IPS-NIHi7 (cell line): Measurements from ENCODE around the gene SEMA3F.
"Not testable (repeated sequence)": the region's sequence is repeated elsewhere in the genome, so short reads cannot be mapped to it uniquely, and the experiment has no call there.

Experiments
- DNase-seq: peaks from one replicate; pipeline ENCODE4 v3.0.0; 2012; ENCODE audit warnings: mixed read lengths; ENCODE audit errors: extremely low spot score

The SEMA3F gene

DNA sequence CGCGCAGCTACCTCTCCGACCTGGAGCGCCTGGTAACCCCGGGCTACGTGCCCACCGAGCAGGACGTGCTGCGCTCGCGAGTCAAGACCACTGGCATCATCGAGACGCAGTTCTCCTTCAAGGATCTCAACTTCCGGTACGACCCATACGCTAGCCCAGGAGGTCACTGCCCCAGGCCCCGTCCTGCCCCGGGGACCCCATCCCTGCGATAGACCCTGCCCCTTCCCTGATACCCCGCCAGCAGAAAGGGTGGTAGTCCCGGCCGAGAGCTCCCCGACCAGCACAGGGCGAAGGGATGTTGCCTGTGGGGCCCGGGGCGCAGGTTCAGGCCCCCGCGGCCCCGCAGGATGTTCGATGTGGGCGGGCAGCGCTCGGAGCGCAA lies 38.6 kb downstream of the SEMA3F start:
- no peak for DNase-seq

DNA sequence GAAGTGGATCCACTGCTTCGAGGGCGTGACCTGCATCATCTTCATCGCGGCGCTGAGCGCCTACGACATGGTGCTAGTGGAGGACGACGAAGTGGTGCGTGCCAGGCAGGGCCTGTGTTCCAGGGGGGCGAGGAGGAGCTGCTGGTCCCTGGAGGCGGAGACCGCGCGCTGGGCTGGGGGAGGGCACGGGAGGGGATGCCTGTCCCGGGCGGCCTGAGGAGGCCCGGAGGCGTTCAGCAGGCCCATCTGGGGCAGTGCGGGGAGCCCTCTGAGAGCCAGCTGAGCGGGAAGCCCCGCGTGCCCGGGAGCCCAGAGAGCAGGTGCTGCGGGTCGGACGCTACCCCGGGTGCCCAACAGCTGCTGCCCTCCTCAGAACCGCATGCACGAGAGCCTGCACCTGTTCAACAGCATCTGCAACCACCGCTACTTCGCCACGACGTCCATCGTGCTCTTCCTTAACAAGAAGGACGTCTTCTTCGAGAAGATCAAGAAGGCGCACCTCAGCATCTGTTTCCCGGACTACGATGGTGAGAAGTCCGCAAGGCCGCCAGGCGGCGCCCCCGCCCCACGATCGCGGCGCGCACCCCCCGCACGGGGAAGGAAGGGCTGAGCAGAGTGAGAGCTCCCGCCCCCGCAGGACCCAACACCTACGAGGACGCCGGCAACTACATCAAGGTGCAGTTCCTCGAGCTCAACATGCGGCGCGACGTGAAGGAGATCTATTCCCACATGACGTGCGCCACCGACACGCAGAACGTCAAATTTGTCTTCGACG lies 39.2 kb downstream of the SEMA3F start:
- peak; percentile 85 for DNase-seq

DNA sequence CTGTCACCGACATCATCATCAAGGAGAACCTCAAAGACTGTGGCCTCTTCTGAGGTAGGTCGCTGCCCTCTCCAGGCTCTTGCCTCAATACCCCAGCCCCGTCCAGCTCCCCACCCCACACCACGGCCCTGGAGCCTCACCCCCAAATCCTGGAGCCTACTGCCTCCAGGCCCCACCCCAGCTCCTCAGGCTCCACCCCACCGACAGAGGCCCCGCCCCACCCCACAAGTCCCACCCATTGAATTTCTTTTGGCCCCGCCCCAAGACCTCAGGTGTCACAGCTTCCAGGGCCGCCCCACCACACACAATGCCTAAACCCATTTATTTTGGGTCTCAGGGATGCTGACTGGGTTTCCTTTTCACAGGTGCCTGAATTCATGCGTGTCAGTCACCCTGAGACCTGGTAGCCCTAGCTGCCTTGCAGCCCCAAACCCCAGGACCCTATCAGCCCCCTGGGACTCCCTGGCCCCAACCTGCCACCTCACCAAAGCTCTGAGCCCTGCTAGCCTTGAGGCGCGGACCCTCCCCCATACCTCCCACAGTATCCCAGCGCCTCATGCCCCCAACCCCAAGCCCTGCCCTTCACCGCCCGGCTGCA lies 39.9 kb downstream of the SEMA3F start:
- peak; percentile 84 for DNase-seq

DNA sequence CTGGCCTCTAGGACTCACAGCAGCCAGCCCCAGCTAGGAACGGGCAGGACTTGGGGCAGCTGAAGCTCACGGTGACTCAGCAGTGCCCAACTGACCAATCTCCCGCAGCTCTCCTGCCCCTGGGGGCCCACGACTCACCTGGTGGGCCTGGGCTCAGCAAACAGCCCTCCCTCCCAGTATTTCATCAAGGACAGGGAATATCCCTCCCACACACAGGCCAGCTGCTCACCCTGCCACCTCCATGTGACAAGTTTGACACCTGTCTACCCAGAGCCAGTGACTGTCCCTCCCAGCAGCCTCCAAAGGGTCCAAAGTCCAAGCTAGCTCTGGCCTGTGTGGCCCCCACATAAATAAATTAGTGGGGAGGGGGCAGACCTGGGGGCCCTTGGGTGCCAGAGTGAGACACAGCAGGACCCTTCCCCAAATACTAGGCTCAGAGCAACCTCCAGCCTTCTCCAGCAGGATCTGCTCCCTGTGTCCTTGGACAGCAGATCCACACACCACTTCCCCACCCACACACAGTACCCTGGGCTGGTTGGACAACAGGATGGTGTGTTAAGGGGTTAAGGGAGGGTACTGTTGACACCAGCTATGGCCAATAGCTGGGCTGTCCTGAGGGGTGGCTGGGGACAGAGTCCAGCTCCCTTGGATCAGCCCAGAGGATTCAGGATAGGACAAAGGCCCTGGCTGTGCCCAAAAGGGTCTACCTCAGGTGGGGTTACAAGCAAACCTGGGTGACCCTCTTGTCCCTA lies 40.6 kb downstream of the SEMA3F start:
- no peak for DNase-seq

DNA sequence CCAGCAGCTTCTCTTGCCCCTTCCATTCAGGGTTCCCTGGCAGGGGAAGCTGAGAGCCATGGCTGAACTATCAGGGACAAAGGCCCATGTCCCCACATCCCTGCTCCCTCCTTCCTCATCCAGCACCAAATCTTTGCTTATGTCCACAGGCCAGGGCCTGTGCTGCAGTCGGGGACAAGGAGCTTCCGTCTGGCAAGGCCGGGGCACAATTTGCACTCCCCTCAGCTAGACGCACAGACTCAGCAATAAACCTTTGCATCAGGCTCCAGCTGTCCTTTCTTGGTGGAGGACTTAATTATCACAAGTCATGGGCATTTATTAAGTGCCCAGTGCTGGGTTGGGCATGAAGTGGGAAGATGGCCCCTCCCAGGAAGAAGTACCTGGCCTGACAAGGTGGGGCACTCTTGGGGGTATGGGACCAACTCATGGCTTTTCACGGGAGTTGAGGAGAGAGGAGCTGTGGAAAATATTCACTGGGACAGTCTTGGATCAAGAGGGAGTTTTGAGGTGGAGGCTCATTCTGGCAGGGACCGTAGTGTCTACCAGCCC lies 41.2 kb downstream of the SEMA3F start:
- DNase-seq = no peak

DNA sequence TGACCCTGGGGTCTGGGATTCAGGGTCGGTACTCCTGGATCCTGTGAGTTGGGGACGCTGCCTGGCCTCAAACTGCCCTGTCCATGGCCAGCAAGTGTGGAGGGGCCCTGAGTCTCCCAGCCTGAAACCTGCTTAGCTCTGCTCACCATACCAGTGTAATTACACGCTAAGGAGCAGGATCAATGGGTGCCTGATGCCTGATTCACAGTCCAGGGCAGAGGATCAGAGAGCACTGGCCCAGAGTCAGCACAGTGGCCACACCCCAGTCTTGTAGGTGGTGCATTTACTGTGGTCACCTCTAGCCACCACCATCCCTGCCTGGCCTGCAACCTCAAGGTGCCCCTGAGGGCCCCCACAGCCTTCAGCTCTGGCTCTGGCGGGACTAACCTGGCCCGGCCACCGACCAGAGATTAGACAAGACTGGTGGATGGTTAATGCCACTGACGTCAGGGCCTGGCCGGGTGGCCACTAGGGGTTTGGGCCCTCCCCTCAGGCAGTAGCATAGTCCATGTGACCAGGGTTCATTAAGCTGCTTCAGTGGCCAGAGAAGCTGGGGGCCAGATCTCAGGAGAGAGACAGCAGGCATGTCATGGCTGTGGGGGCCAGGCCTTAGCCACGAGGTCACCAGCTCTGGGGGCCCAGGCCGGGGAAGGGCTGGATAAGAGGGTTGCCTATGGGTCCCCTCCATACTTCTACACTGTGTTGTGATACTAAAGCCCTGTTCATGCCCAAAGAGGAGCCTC lies 46.6 kb downstream of the SEMA3F start:
- no peak for DNase-seq

DNA sequence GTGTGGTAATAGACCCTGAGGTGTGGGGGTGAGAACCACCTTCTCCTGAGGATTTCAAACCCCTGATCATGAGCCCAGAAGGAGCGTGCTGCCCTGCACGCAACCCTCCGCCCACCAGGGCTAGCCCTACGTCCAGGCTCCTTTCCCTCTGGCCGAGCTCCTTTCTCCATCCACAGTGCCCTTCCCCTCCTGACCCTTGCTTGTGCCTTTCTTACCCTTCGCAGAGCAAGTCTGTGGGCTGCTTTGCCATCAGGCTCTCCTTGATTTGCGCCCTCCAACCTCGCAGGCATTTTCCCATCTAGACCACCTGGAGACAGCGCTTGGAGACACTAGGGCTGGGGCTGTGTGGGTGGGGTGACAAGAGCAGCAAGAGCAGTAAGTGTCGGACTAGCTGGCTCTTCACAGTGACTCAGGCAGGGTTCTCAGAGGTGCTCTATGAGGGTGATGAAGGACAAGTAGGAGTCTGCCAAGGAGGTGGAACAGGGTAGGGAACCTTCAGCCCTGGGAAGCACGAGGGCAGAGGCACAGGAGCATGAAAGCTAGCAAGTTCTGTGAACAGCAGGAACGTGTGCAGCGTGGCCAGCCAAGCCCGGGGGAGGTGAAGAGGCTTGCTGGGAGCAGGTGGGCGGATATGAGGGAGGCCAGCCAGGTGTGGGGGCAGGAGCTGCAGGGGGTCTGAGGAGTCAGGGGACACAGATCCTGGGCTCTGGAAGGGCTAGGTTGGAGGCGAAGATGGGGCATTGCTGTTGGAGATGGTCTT lies 47.4 kb downstream of the SEMA3F start:
- no peak for DNase-seq

DNA sequence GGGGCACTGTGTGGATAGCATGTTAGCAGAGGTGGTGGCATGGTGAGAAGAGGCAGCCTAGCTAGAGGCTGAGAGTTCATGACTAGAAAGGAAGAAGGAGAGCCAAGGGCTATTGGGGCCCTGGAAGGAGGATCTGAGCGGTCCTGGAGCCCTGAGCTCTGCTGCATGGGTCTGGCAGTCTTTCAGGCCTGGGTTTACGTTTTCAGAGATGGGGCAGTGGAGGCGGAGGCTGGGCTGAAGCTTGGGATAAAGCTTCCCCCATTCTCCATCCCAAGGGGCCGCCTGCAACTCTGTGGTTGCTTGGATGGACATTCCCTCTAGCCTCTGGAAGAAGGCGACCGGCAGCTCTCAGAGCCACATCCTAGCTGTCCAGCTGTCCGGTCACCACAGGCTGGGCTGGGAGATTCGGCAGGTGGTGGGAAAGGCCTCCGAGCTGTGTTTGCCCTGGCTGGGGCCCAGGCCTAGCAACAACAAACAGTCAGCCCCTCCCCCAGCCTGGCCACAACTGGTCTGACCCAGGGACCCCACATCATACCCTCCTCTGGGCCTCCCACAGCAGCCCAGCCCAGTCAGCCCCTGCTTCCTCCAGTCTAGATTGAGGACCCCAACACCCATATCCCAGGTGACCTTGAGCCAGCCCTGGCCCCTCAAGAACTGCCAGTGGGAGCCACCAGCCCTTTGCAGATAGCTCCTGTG lies 48.1 kb downstream of the SEMA3F start:
- DNase-seq = no peak

DNA sequence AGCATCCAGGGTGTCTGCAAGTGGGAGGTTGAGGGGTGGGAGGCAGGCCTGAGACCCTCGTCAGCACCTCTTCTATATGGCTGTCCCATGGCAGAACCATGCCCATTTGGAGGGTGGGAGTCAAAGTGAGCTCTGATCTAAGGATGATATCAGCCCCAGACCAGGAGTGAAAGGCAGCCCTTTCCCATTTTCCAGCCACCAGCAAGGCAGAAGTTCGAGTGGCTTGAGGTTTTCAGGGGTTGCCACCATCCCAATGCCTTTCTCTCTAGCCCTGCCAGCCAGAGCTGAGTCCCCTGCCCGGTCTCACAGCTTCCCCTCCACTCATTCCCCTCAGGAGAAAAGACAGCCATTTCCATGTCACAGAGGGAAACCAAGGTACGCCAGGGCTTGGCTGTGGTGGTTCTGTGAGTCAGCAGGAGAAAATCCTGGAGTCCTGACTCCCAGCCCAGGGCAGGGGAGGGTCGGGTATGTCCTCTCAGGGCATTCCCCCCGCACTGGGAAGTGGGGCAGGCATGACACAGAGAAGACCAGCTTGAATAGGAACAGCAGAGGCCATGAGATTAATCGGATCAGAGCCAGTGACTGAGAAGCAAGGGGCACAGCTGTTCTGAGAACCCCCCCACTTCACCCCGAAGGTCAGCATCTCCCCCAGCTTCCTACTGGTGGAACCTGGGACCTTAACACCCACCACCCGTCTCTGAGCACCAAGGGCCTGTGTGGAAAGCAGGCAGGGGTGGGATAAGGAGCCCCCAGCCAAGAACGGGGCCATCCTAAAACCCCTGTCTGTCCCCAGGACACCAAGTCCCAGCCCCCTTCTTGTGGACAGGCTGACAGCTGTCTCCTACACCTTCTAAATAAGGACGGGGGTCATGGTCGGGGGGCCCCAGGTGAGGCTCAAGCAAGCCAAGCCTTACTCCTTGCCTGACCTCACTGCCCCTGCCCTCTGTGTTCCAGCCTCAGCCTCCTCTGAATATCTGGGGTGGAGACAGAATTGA lies 49.0 kb downstream of the SEMA3F start:
- no peak for DNase-seq

DNA sequence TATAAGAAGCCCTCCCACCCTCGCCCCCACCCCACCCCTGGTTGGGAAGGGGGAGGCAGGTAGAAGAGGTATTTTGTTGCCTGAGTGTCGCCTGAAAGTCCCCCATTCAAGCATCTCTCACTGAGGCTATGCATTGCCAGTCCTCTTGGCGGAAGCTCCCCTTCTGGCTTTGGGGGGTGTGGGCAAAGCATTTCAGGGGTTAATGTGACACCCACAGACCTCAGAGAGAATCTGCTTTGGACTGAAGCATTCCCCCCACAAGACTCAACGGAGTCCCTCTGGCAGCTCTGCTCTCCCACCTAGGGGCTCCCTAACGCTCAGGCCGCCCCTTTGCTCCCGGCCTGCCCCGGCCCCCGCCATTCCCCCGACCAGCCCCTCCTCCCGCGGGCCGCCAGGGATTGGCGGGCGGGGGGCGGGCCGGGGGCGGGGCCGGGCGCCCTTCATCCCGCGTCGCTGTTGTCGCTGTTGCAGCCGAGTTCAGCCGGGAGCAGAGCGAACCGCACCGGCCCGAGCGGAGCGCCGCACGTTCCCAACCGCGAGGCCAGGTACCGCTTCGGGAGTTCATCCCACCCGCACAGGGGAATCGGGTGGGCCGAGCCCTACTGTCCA lies 49.8 kb downstream of the SEMA3F start, which contains the start of gene SLC38A3:
Gene SLC38A3, plus strand, starts transcription at position 468 of the 609 bp plus-strand sequence. CDS start 8,929 bp downstream, outside the sequence.
- DNase-seq = peak; percentile 94

DNA sequence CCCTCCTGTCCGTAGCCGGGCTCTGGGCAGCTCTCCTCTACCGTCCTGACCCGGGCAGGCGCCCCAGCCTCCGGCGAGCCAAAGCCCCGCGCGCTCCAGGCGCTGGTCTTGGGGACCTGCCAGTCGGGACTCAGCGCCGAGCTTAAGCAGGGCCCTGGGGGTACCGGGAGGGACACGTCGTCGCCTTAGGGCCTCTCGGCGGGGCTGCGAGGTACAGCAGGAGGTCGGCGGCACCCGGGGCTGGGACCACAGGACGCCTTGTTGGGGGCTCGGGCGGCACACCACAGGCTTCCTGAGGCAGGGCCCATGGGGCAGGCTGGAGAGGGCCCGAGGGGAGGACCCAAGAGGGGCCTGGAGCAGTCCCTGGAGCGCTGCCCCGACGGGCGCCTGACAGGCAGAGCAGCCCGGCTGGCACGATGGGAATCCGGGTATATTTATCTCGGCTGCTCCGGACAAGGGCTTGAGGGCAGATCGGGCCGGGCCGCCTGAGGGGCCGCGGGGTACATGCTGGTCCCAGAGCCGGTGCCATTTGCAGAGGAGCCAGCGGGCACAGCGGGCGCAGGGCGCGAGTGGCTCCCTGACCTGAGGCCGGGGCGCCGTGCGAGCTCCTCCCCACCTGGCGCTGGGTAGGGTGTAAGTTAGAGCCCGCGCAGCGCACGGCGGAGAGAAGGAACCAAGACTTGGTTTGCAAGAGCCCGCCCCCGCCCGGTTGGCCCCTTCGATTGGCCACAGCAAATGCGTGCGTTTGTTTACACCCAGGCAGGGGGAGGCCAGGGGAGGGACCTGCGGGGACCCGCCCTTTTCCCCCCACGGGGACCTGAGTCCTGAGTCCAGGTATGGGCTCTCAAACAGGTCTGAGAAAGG lies 50.5 kb downstream of the SEMA3F start:
- DNase-seq = peak; percentile 80

DNA sequence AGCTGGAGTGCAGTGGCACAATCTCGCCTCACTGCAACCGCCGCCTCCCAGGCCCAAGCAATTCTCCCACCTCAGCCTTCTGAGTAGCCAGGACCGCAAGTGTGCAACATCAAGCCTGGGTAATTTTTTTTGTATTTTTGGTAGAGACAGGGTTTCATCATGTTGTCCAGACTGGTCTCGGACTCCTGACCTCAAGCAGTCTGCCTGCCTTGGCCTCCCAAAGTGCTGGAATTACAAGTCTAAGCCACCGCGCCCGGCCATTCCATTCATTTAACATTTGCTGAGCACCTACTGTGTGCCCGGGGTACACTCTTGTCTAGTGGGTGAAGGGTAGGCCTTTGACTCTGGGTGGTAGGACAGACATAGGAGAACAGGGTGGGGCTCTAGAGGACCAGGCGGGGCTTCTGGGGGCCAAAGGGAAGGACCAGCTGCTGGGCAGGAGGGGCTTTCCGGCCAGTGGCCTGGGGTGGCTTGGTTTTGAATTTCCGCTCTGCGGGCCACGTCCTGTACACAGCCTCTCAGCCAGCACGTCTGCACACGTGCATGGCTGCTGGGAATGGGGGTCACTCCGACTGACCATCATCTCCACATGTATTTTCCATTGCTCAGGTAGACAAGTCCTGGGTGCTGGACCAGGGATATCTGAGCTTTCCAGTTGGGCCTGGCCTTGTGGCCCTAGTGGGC lies 52.4 kb downstream of the SEMA3F start:
- DNase-seq = no peak

DNA sequence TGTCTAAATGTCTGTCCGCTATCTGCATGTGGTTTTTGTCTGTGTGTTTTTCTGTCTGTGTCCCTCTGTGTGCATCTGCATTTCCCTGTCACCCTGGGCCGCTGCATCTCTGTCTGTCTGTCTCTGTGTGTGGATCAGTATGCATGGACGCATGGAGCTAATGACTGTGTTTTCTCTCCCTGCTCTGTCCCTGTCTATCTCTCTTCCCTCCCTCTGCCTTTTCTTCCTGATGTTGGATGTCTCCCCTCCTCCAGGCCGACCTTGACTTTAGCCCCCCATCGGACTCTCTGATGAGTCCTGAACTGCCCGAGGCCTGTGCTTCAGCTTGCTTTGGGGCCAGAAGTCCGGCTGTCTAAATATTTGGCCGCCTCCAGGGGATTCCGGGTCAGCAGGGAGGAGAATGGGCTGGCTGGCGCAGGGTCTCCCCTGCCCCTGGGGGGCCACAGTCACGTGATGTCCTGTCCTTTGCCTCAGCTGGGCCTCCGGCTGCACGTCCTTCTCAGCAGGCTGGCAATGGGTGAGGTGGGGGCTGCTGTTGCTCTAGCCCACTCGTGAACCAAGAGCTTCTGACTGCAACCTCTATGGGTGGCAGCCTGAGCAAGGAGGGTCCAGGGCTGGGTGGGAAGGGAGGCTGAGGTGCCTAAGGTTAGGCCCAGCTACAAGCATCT lies 53.7 kb downstream of the SEMA3F start:
- DNase-seq = no peak

DNA sequence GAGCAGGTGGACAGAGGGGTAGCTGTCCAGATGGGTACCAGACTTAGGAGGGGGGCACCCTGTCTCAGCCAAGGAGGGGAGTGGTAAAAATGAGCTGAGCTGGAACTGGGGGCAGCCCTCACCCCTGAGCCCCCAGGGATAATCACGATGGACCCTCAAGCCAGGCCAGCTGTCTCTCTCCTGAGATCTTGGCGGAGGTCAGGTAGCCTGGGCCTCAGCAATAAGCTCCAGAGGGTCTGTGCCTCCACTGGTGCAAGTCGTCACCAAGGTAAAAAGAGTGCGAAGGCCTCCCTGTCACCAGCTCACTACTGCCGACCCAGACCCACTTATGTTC lies 55.0 kb downstream of the SEMA3F start:
- no peak for DNase-seq

DNA sequence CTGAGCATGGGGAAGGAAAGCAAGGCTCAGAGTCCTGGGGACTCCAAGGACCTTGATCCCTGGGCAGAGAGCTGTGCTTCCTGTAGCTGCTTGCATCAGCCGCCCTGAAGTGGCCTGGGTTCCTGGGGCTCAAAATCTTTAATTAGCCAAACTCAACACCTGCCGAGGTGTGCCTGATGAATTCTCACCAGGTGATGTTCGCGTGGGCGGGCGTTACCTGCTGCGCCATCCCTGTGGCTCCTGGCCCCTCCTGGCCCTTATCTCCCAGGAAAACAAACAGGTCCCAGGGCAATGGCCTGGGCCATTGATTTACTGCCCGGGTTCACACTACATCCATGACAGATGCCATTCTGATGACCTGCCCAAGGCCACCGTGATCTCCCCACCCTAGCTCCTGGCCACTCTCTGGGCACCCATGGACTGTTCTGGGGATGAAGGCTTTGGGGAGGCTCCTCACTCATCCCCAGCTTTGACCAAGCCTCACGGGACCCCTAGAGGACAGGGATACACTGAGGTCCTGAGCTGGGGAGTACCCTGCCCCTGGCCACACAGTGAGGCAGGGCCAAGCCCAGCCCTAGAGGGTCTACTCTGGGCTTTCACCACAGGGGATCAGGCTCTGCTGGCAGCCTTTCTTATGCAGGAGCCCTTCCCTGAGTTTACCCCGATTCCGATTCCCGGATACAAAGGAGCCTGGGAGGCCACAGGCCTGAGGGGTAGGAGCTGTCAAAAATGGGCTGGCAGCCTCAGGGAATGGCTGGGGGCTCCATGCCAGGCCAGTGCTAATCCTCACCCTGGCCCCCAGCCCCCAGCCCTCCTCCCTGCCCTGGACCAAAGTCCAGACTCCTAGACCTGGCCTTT lies 55.6 kb downstream of the SEMA3F start:
- peak; percentile 58 for DNase-seq

DNA sequence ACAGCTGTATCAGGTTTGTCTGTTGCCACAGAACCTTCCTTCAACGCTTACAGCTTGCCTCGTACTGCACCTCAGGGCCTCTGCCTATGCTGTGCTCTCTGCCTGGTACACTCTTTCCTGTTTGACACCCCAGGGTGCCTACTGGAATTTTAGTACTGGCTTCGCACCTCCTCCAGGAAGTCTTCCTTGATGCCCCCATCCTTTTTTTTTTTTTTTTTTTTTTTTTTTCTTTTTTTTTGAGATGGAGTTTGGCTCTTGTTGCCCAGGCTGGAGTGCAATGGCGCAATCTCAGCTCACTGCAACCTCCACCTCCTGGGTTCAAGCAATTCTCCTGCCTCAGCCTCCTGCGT lies 56.2 kb downstream of the SEMA3F start:
- not testable (repeated sequence) for DNase-seq
